GM12872 (cell line): Measurements from ENCODE around the gene RET.

ENCODE experiments used
- CTCF ChIP-seq: IDR thresholded peaks from 3 replicates; pipeline ENCODE4 v1.5.1; 2011; ENCODE audit warnings: low read depth, mild to moderate bottlenecking, low read length, moderate library complexity; ENCODE audit not compliant: insufficient read depth

The RET gene

GRCh38 chr10:43125881-43126731 lies 49.2 kb downstream of the RET start:
- TF ChIP-seq CTCF = no peak

GRCh38 chr10:43126759-43127424 lies 50.0 kb downstream of the RET start:
- TF ChIP-seq CTCF = no peak

- no peak for TF ChIP-seq CTCF
Measured at GRCh38 chr10:43127442-43127841, 50.6 kb downstream of the RET start.

- TF ChIP-seq CTCF = no peak
Measured at GRCh38 chr10:43128331-43128730, 51.5 kb downstream of the RET start.

- no peak for TF ChIP-seq CTCF
Measured at GRCh38 chr10:43128958-43129706, 52.3 kb downstream of the RET start.

GRCh38 chr10:43130770-43131171 lies 53.9 kb downstream of the RET start:
- TF ChIP-seq CTCF = no peak

- TF ChIP-seq CTCF = no peak
Measured at GRCh38 chr10:43131256-43131655, 54.4 kb downstream of the RET start.
